Neural progenitor cell (in vitro differentiated cells): ENCODE results near the gene DOK7. TPM values are rescaled to one million over a fixed set of nuclear protein-coding genes. Genes with fewer than 3 reads are reported as not detected.

Source experiments
- DNase-seq: peaks from one replicate; pipeline ENCODE4 v3.0.0-alpha.2; 2016; ENCODE audit warnings: low spot score
- H2AFZ ChIP-seq: fragments of 200-600 bp; sonication (generic); replicated peaks from 2 replicates; pipeline ENCODE4 v1.6.1; 2016; ENCODE audit warnings: antibody characterized with exemption
- H3F3A ChIP-seq: fragments of 200-600 bp; sonication (generic); 2 replicates; pipeline ENCODE4 v1.6.1; 2016; ENCODE audit warnings: antibody characterized with exemption, low read depth
- H3K27ac ChIP-seq: fragments of 200-600 bp; sonication (generic); 2 replicates; pipeline ENCODE4 v1.5.1; 2016; ENCODE audit warnings: mild to moderate bottlenecking
- H3K27me3 ChIP-seq: fragments of 200-600 bp; sonication (generic); 2 replicates; pipeline ENCODE4 v1.6.1; 2016; ENCODE audit warnings: mild to moderate bottlenecking, moderate library complexity
- H3K36me3 ChIP-seq: fragments of 200-600 bp; sonication (generic); 2 replicates; pipeline ENCODE4 v1.5.1; 2016
- H3K4me1 ChIP-seq: fragments of 200-600 bp; sonication (generic); 2 replicates; pipeline ENCODE4 v1.6.1; 2016; ENCODE audit warnings: mixed run types
- H3K4me2 ChIP-seq: fragments of 200-600 bp; sonication (generic); 2 replicates; pipeline ENCODE4 v1.6.1; 2016
- H3K4me3 ChIP-seq: fragments of 200-600 bp; sonication (generic); 2 replicates; pipeline ENCODE4 v1.5.1; 2016
- H3K79me2 ChIP-seq: fragments of 200-600 bp; sonication (generic); 2 replicates; pipeline ENCODE4 v1.6.1; 2016; ENCODE audit warnings: low read depth
- H3K9ac ChIP-seq: fragments of 200-600 bp; sonication (generic); 2 replicates; pipeline ENCODE4 v1.6.1; 2016
- H3K9me3 ChIP-seq: fragments of 200-600 bp; sonication (generic); 2 replicates; pipeline ENCODE4 v1.5.1; 2016; ENCODE audit warnings: low read depth
- H4K20me1 ChIP-seq: fragments of 200-600 bp; sonication (generic); 2 replicates; pipeline ENCODE4 v1.6.1; 2016; ENCODE audit warnings: low read depth
- H3K27ac Mint-ChIP-seq: 3 replicates; pipeline ENCODE4 v1.8.0; 2021; ENCODE audit warnings: mixed read lengths
- H3K27me3 Mint-ChIP-seq: 2 replicates; pipeline ENCODE4 v1.8.0; 2022; ENCODE audit warnings: low read depth, mild to moderate bottlenecking, inconsistent platforms, moderate library complexity, mixed read lengths; ENCODE audit not compliant: insufficient read depth
- H3K36me3 Mint-ChIP-seq: 3 replicates; pipeline ENCODE4 v1.8.0; 2021; ENCODE audit warnings: mixed read lengths
- H3K4me1 Mint-ChIP-seq: 3 replicates; pipeline ENCODE4 v1.8.0; 2021; ENCODE audit warnings: mixed read lengths
- H3K4me3 Mint-ChIP-seq: 3 replicates; pipeline ENCODE4 v1.8.0; 2021; ENCODE audit warnings: mild to moderate bottlenecking, moderate library complexity, mixed read lengths
- H3K9me3 Mint-ChIP-seq: 3 replicates; pipeline ENCODE4 v1.8.0; 2020; ENCODE audit warnings: mixed read lengths
- EZH2 ChIP-seq: fragments of 200-600 bp; sonication (generic); IDR thresholded peaks from 2 replicates; pipeline ENCODE4 v1.6.1; 2017; ENCODE audit warnings: antibody characterized with exemption, mild to moderate bottlenecking, moderate library complexity
- EZH2phosphoT487 ChIP-seq: fragments of 200-600 bp; sonication (generic); IDR thresholded peaks from 2 replicates; pipeline ENCODE4 v1.6.1; 2017; ENCODE audit warnings: antibody characterized with exemption
- total RNA-seq: library from RNA; depleted of rRNA; stranded (reverse); fragments of >200 nt; gene quantifications from 2 replicates; pipeline ENCODE4 v1.2.3, GENCODE V29; 2015; ENCODE audit warnings: low replicate concordance
- TF ChIP-seq, protein P1 (sequence below): fragments of 200-600 bp; sonication (generic); IDR thresholded peaks from 2 replicates; pipeline ENCODE4 v1.5.1; 2017; ENCODE audit warnings: antibody characterized with exemption, mild to moderate bottlenecking

Gene DOK7
- total RNA-seq, 1 donor from 2014 or later: not detected

DNA sequence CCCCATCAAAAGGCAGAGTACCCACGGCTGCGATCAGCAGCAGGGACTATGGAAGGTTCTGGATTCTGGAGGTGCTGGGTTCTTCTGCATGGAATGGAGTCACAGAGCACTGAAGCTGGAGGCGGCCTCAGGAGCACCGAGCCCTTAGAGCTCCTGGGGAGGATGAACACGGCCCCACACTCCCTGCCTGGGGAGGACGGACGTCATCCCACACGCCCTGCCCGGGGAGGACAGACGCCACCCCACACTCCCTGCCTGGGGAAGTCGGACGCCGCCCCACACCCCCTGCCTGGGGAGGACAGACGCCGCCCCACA is 59.2 kb downstream of the DOK7 start:
- no peaks in the 10 kb centered on the region for H3K27me3 ChIP-seq
- no peak for DNase-seq
- no peak overlapping the region for H3K27ac Mint-ChIP-seq
- H2AFZ ChIP-seq: no peak overlapping the region
- TF ChIP-seq EZH2: no peak
- TF ChIP-seq, protein P1, sequence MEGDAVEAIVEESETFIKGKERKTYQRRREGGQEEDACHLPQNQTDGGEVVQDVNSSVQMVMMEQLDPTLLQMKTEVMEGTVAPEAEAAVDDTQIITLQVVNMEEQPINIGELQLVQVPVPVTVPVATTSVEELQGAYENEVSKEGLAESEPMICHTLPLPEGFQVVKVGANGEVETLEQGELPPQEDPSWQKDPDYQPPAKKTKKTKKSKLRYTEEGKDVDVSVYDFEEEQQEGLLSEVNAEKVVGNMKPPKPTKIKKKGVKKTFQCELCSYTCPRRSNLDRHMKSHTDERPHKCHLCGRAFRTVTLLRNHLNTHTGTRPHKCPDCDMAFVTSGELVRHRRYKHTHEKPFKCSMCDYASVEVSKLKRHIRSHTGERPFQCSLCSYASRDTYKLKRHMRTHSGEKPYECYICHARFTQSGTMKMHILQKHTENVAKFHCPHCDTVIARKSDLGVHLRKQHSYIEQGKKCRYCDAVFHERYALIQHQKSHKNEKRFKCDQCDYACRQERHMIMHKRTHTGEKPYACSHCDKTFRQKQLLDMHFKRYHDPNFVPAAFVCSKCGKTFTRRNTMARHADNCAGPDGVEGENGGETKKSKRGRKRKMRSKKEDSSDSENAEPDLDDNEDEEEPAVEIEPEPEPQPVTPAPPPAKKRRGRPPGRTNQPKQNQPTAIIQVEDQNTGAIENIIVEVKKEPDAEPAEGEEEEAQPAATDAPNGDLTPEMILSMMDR: no peak
- TF ChIP-seq EZH2phosphoT487: no peak
- H3K36me3 ChIP-seq: no peaks in the 10 kb centered on the region
- peaks cover 66% of the 10 kb centered on the region for H4K20me1 ChIP-seq
- H3K4me2 ChIP-seq: no peak overlapping the region
- H3K27ac ChIP-seq: no peak overlapping the region
- H3K36me3 Mint-ChIP-seq: peaks cover 15% of the 10 kb centered on the region
- H3K27me3 Mint-ChIP-seq: no peaks in the 10 kb centered on the region
- no peaks in the 10 kb centered on the region for H3K9me3 Mint-ChIP-seq
- no peaks in the 10 kb centered on the region for H3F3A ChIP-seq
- no peaks in the 10 kb centered on the region for H3K9me3 ChIP-seq
- peaks cover 3% of the 10 kb centered on the region for H3K4me1 ChIP-seq
- no peak overlapping the region for H3K9ac ChIP-seq
- no peak overlapping the region for H3K4me3 ChIP-seq
- H3K79me2 ChIP-seq: peaks cover 26% of the 10 kb centered on the region
- H3K4me1 Mint-ChIP-seq: peaks cover 11% of the 10 kb centered on the region
- H3K4me3 Mint-ChIP-seq: no peak overlapping the region

DNA sequence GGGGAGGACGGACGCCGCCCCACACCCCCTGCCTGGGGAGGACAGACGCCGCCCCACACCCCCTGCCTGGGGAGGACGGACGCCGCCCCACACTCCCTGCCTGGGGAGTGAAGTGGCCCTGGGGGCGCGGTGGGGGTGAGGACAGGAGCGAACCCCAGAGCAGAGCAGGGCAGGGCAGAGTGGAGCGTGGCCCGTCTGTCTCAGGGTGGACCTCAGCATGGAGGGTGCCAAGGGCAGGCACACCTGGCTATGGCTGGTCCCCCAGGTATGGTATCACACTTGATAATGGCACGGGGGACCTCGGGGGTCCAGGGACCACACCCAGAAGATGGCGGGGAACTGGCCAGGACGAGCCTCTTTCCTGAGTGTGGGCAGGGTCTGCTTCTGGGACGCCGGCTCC is 59.5 kb downstream of the DOK7 start:
- Histone ChIP-seq H3K79me2 (peaks cover 30% of the 10 kb centered on the region), H3K9ac (no peak overlapping the region), H3K27ac (no peak overlapping the region), H3K9me3 (no peaks in the 10 kb centered on the region), H3K4me3 (no peak overlapping the region), H2AFZ (no peak overlapping the region), H3K27me3 (no peaks in the 10 kb centered on the region), H3K4me2 (no peak overlapping the region), H3K4me1 (peaks cover 3% of the 10 kb centered on the region), H3F3A (no peaks in the 10 kb centered on the region), H3K36me3 (no peaks in the 10 kb centered on the region), H4K20me1 (peaks cover 70% of the 10 kb centered on the region)
- Mint-ChIP-seq H3K4me3 (no peak overlapping the region), H3K27ac (no peak overlapping the region), H3K9me3 (no peaks in the 10 kb centered on the region), H3K36me3 (peaks cover 13% of the 10 kb centered on the region), H3K4me1 (peaks cover 11% of the 10 kb centered on the region), H3K27me3 (no peaks in the 10 kb centered on the region)
- DNase-seq: no peak
- TF ChIP-seq, protein P1: no peak
- no peak for TF ChIP-seq EZH2phosphoT487
- TF ChIP-seq EZH2: no peak

DNA sequence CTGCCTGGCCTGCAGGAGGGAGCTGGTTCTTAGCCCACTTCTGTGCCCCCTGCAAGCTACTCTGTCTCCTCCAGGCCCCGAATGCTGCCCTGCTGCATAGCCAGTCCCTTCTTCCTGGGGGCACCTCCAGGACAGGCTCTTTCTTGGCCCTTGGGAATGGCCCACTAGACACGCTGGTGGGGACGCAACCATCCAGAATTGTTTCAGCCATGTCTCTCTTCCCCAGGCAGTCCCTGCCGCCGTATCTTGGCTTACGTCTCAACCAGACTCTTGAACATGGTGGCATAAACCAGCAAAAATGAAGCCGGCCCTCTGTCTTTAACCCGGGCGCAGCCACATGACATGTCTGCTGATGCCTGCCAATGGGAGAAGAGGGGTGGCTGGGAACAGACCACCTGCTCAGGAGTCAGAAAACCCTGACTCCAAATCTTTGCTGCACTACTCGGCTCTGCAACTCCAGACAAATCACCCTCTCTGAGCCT is 60.1 kb downstream of the DOK7 start:
- no peak overlapping the region for H2AFZ ChIP-seq
- peaks cover 35% of the 10 kb centered on the region for H3K79me2 ChIP-seq
- H3K9ac ChIP-seq: no peak overlapping the region
- Mint-ChIP-seq H3K9me3 (no peaks in the 10 kb centered on the region), H3K27me3 (peaks cover 3% of the 10 kb centered on the region), H3K4me3 (no peak overlapping the region), H3K4me1 (peaks cover 15% of the 10 kb centered on the region), H3K27ac (no peak overlapping the region), H3K36me3 (peaks cover 16% of the 10 kb centered on the region)
- H3K27ac ChIP-seq: no peak overlapping the region
- no peaks in the 10 kb centered on the region for H3K9me3 ChIP-seq
- no peaks in the 10 kb centered on the region for H3K36me3 ChIP-seq
- H3F3A ChIP-seq: no peaks in the 10 kb centered on the region
- peaks cover 3% of the 10 kb centered on the region for H3K4me1 ChIP-seq
- no peak overlapping the region for H3K4me2 ChIP-seq
- H3K27me3 ChIP-seq: no peaks in the 10 kb centered on the region
- H3K4me3 ChIP-seq: no peak overlapping the region
- peaks cover 75% of the 10 kb centered on the region for H4K20me1 ChIP-seq
- DNase-seq: no peak
- no peak for TF ChIP-seq EZH2
- TF ChIP-seq, protein P1: no peak
- no peak for TF ChIP-seq EZH2phosphoT487
